Measurements from ENCODE around the gene NLRP11. TPM values are rescaled to one million over a fixed set of nuclear protein-coding genes. Genes with fewer than 3 reads are reported as not detected.

The NLRP11 gene
- total RNA-seq: not detected in 3 replicates
- long read RNA-seq: 0 reads

DNA sequence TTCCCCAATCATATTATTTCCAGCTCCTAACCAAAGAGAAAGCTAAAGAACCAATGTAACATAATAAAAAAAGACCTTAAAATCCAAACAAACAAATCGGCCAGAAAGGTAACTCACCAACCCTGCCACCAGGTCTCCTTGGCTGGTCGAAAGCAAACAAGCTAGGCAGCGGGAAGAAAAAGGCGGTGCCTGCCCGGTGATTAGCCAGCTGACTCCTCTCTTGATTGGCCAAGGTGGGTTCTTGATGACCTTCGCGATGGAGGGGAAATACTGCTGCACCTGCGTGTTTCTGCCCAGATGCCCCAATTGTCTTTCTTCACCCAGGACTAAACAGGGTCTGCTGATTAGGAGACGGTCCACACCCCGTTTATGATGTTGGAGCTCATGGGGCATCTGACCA, at the start of gene NLRP11:
NLRP11 (minus strand) TSS at position 154 of the 400 bp plus-strand sequence. CDS start 13,825 bp downstream, outside the sequence.
- H3K4me1 Mint-ChIP-seq (ENCODE audit: low read depth): no peaks in the 10 kb centered on the region
- H3K9me3 Mint-ChIP-seq (ENCODE audit: low read depth): peaks cover 31% of the 10 kb centered on the region
- no peaks in the 10 kb centered on the region for H3K36me3 Mint-ChIP-seq (ENCODE audit: low read depth)
- TF ChIP-seq, protein P1, sequence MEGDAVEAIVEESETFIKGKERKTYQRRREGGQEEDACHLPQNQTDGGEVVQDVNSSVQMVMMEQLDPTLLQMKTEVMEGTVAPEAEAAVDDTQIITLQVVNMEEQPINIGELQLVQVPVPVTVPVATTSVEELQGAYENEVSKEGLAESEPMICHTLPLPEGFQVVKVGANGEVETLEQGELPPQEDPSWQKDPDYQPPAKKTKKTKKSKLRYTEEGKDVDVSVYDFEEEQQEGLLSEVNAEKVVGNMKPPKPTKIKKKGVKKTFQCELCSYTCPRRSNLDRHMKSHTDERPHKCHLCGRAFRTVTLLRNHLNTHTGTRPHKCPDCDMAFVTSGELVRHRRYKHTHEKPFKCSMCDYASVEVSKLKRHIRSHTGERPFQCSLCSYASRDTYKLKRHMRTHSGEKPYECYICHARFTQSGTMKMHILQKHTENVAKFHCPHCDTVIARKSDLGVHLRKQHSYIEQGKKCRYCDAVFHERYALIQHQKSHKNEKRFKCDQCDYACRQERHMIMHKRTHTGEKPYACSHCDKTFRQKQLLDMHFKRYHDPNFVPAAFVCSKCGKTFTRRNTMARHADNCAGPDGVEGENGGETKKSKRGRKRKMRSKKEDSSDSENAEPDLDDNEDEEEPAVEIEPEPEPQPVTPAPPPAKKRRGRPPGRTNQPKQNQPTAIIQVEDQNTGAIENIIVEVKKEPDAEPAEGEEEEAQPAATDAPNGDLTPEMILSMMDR (IDR thresholded peaks at IDR 0.05): no peak
- H3K27ac Mint-ChIP-seq (ENCODE audit: unreplicated experiment): no peak within 1 kb of the TSS
- no peak within 1 kb of the TSS for H3K4me3 Mint-ChIP-seq (ENCODE audit: unreplicated experiment)
- no peaks in the 10 kb centered on the region for H3K27me3 Mint-ChIP-seq (ENCODE audit: low read depth)
- DNase-seq (ENCODE audit: low spot score): no peak

- Mint-ChIP-seq H3K36me3 (ENCODE audit: low read depth) (no peaks in the 10 kb centered on the region), H3K27ac (ENCODE audit: unreplicated experiment) (no peak overlapping the region), H3K4me3 (ENCODE audit: unreplicated experiment) (no peak overlapping the region), H3K27me3 (ENCODE audit: low read depth) (no peaks in the 10 kb centered on the region), H3K9me3 (ENCODE audit: low read depth) (peaks cover 65% of the 10 kb centered on the region), H3K4me1 (ENCODE audit: low read depth) (no peaks in the 10 kb centered on the region)
- DNase-seq (ENCODE audit: low spot score): no peak
- TF ChIP-seq, protein P1 (IDR thresholded peaks at IDR 0.05): no peak
Measured at GRCh38 chr19:55877211-55877610, 45.4 kb upstream of the NLRP11 start.

GRCh38 chr19:55870736-55871135, 38.9 kb upstream of the NLRP11 start:
- Mint-ChIP-seq H3K27me3 (ENCODE audit: low read depth) (no peaks in the 10 kb centered on the region), H3K9me3 (ENCODE audit: low read depth) (peaks cover 57% of the 10 kb centered on the region), H3K27ac (ENCODE audit: unreplicated experiment) (no peak overlapping the region), H3K4me3 (ENCODE audit: unreplicated experiment) (no peak overlapping the region), H3K36me3 (ENCODE audit: low read depth) (no peaks in the 10 kb centered on the region), H3K4me1 (ENCODE audit: low read depth) (no peaks in the 10 kb centered on the region)
- no peak for DNase-seq (ENCODE audit: low spot score)
- TF ChIP-seq, protein P1 (IDR thresholded peaks at IDR 0.05): no peak

- Mint-ChIP-seq H3K9me3 (ENCODE audit: low read depth) (peaks cover 50% of the 10 kb centered on the region), H3K4me1 (ENCODE audit: low read depth) (no peaks in the 10 kb centered on the region), H3K27me3 (ENCODE audit: low read depth) (no peaks in the 10 kb centered on the region), H3K36me3 (ENCODE audit: low read depth) (peaks cover 1% of the 10 kb centered on the region), H3K27ac (ENCODE audit: unreplicated experiment) (no peak overlapping the region), H3K4me3 (ENCODE audit: unreplicated experiment) (no peak overlapping the region)
- TF ChIP-seq, protein P1 (IDR thresholded peaks at IDR 0.05): no peak
- no peak for DNase-seq (ENCODE audit: low spot score)
Measured at GRCh38 chr19:55867101-55867500, 35.3 kb upstream of the NLRP11 start.

DNA sequence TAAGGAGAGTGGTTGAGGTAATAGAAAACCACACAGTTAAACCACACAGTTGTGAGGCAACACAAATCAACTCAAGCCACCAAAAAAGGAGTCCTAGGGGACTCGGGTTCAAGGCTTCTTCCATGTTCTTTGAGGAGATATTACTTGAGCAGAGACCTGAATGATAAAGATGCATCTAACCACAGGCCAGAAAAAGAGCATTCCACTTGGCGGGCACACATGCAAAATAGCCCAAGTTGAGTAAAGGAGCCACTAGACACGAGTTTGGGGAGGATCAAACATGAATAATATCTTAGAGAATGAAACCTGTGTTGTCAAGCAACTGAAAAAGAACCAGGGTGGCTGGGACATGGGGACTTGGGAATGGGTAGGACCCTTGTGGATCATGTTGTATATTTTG, 34.7 kb upstream of the NLRP11 start:
- H3K27ac Mint-ChIP-seq (ENCODE audit: unreplicated experiment): no peak overlapping the region
- no peak overlapping the region for H3K4me3 Mint-ChIP-seq (ENCODE audit: unreplicated experiment)
- peaks cover 54% of the 10 kb centered on the region for H3K9me3 Mint-ChIP-seq (ENCODE audit: low read depth)
- DNase-seq (ENCODE audit: low spot score): no peak
- no peaks in the 10 kb centered on the region for H3K4me1 Mint-ChIP-seq (ENCODE audit: low read depth)
- H3K36me3 Mint-ChIP-seq (ENCODE audit: low read depth): peaks cover 1% of the 10 kb centered on the region
- TF ChIP-seq, protein P1 (IDR thresholded peaks at IDR 0.05): no peak
- no peaks in the 10 kb centered on the region for H3K27me3 Mint-ChIP-seq (ENCODE audit: low read depth)

All from chondrocyte (in vitro differentiated cells).